Duodenal mucosa (tissue), 2 donors: Measurements from ENCODE around the gene DLG1.

Experiments used
- H3K27ac ChIP-seq: one replicate; pipeline ENCODE4 v1.7.0; 2013; ENCODE audit warnings: low read depth, low read length
- H3K27me3 ChIP-seq, 2 donors: one replicate each; pipeline ENCODE4 v1.7.0; 2013; ENCODE audit warnings: low read length in 2 of 2, control low read depth in 1 of 2; ENCODE audit not compliant: insufficient read depth in 2 of 2, control insufficient read depth in 1 of 2
- H3K36me3 ChIP-seq, 2 donors: one replicate each; pipeline ENCODE4 v1.7.0; 2013; ENCODE audit warnings: low read length in 2 of 2, control low read depth in 1 of 2; ENCODE audit not compliant: insufficient read depth in 2 of 2, control insufficient read depth in 1 of 2
- H3K4me1 ChIP-seq, 2 donors: one replicate each; pipeline ENCODE4 v1.7.0; 2013; ENCODE audit warnings: low read length in 2 of 2, control low read depth in 1 of 2; ENCODE audit not compliant: insufficient read depth in 2 of 2, control insufficient read depth in 1 of 2
- H3K4me3 ChIP-seq, 2 donors: one replicate each; pipeline ENCODE4 v1.7.0; 2013; ENCODE audit warnings: low read length in 2 of 2, low read depth in 1 of 2
- H3K9ac ChIP-seq, 2 donors: one replicate each; pipeline ENCODE4 v1.7.0; 2013; ENCODE audit warnings: low read length in 2 of 2, low read depth in 1 of 2
- H3K9me3 ChIP-seq, 2 donors: one replicate each; pipeline ENCODE4 v1.7.0; 2013; ENCODE audit warnings: low read length in 2 of 2, control low read depth in 1 of 2; ENCODE audit not compliant: control insufficient read depth in 1 of 2

Gene DLG1

GRCh38 chr3:197270558-197271317, 27.7 kb downstream of the DLG1 start:
- no peaks in the 10 kb centered on the region for H3K27me3 ChIP-seq
- no peak overlapping the region for H3K4me3 ChIP-seq
- H3K4me1 ChIP-seq: peaks cover 4 to 5% of the 10 kb centered on the region in 2 donors
- H3K9ac ChIP-seq: no peak overlapping the region
- H3K36me3 ChIP-seq: peaks cover 4 to 7% of the 10 kb centered on the region in 2 donors
- no peaks in the 10 kb centered on the region for H3K9me3 ChIP-seq
- H3K27ac ChIP-seq: no peak overlapping the region

DNA sequence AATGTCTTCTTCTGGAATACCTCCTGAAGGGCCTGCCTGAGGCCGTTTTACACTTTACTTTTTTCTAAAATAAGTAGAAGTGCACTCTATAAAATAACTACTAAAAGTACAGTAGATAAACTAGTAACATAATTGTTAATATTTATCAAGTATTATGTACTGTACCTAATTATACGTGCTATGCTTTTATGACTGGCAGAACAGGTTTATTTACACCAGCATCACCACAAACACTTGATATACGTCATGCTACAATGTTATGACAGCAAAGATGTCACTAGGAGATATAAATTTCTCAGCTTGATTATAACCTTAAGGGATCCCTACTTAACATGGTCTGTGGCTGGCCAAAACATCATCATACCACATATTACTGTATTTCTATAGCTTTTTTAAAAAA, 29.4 kb downstream of the DLG1 start:
- Histone ChIP-seq H3K4me3 (no peak overlapping the region), H3K9me3 (no peaks in the 10 kb centered on the region), H3K27ac (no peak overlapping the region), H3K27me3 (no peaks in the 10 kb centered on the region), H3K36me3 (peaks cover under 1 to 4% of the 10 kb centered on the region in 2 donors), H3K9ac (no peak overlapping the region), H3K4me1 (no peaks in the 10 kb centered on the region)

DNA sequence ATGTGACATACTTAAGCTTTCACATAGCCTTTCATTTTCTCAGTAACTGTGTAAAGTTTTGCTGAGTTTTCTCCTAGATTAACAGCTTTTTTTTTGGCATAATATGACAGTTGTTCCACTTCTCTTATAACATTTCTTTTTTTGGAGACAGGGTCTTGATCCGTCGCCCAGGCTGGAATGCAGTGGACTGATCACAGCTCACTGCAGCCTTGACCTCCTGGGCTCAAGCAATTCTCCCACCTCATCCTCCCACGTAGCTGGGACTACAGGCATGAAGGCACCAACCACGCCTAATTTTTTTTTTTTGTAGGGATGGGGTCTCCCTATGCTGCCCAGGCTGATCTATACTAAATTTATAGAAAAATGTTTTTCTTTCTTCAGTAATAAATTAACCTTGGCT, 30.1 kb downstream of the DLG1 start:
- no peak overlapping the region for H3K27ac ChIP-seq

DNA sequence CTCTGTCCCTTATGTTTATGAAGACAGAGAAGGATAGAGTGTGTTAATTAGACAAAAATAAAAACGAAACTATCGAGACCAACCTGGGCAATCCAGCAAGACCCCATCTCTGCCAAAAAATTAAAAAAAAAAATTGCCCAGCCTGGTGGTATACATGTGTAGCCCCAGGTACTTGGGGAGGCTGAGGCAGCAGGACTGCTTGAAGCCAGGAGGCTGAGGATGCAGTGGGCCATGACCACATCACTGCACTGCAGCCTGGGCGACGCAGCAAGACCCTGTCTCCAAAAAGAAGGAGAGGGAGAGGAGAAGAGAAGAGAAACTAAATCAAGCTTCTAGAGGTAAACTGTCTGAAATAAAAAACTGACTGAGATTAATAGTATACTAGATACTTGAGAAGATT, 32.1 kb downstream of the DLG1 start:
- Histone ChIP-seq H3K36me3 (peaks cover 0 to 4% of the 10 kb centered on the region in 2 donors), H3K4me1 (no peaks in the 10 kb centered on the region), H3K27me3 (no peaks in the 10 kb centered on the region), H3K9me3 (no peaks in the 10 kb centered on the region), H3K9ac (no peak overlapping the region), H3K27ac (no peak overlapping the region), H3K4me3 (no peak overlapping the region)

More for the DNA sequence above, 30.1 kb downstream of the DLG1 start:
- Histone ChIP-seq H3K4me3 (no peak overlapping the region), H3K9ac (no peak overlapping the region), H3K36me3 (peaks cover 0 to 4% of the 10 kb centered on the region in 2 donors), H3K9me3 (no peaks in the 10 kb centered on the region), H3K27me3 (no peaks in the 10 kb centered on the region), H3K4me1 (no peaks in the 10 kb centered on the region)

DNA sequence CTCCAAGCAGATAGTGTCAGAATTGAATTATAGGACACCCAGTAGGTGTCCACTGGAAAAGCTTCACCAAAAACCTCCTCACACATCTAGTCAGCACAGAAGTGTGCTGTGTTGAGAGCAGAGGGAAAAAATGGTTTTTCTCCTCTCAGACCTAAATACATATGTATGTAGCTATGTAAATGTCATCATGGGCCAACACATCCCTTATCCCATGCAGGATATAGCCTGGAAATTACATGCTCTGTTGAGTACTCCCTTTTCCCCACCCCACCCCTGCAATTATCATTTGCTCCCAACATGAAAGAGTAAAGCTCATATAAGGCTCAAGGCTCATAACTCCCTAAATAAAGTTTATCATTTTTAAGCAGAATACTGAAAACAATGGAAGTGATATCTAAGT, 35.7 kb downstream of the DLG1 start:
- H3K9ac ChIP-seq: no peak overlapping the region
- no peaks in the 10 kb centered on the region for H3K36me3 ChIP-seq
- no peak overlapping the region for H3K27ac ChIP-seq
- no peaks in the 10 kb centered on the region for H3K4me1 ChIP-seq
- H3K9me3 ChIP-seq: no peaks in the 10 kb centered on the region
- H3K27me3 ChIP-seq: no peaks in the 10 kb centered on the region
- no peak overlapping the region for H3K4me3 ChIP-seq

GRCh38 chr3:197261164-197261509, 37.3 kb downstream of the DLG1 start:
- H3K27ac ChIP-seq: no peak overlapping the region
- no peaks in the 10 kb centered on the region for H3K9me3 ChIP-seq
- no peak overlapping the region for H3K9ac ChIP-seq
- no peaks in the 10 kb centered on the region for H3K4me1 ChIP-seq
- no peaks in the 10 kb centered on the region for H3K36me3 ChIP-seq
- no peaks in the 10 kb centered on the region for H3K27me3 ChIP-seq
- no peak overlapping the region for H3K4me3 ChIP-seq

DNA sequence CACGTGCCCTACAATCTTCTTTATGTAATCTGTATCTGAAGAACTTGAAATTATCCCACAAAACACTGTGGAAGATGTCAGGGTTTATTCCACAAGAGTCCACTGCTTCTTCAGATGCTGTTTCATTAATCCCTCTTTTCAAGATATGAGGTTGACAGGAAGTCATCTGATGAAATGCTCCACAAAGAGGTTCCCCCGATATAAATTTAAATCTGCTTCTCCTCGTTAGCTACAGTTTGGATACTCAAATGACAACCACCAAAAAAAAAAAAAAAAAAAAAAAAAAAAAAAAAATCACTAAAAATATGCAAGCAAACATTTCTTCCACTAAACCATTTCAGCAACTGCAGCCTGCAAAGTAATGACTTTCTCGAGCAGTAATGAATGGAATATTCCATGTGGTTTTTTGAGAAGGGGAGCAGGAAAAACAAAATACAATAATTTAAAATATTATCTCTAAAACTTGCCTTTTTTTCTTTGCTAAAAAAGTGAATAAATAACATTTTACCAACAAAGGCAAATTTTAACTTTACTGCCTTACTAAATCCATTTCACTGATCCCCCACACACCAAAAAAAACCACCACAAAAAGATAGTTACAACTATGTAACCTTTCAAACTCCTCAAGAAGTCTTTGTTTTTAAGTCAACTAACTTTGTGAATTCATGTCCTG, 37.8 kb downstream of the DLG1 start:
- no peak overlapping the region for H3K27ac ChIP-seq
- H3K4me3 ChIP-seq: no peak overlapping the region
- H3K36me3 ChIP-seq: no peaks in the 10 kb centered on the region
- H3K9me3 ChIP-seq: no peaks in the 10 kb centered on the region
- H3K4me1 ChIP-seq: no peaks in the 10 kb centered on the region
- no peaks in the 10 kb centered on the region for H3K27me3 ChIP-seq
- no peak overlapping the region for H3K9ac ChIP-seq

DNA sequence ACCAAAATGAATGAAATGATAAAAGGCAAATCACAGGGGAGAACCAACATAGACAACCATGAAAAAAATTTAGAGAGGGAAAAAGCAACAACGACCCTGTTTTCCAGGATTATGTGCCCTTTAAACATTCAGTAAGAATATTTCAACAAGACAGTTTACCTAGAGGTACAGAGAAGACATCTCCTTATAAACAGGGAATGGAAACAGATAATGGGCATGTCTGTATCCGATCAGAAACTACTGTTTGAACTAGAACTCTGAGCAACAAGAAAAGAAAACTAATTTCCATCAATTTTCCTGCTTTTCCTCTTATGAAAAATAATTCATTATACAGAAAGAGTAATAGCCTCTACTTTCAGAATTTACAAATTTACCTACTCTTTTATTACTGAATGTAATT, 39.3 kb downstream of the DLG1 start:
- H3K36me3 ChIP-seq: no peaks in the 10 kb centered on the region
- H3K4me1 ChIP-seq: no peaks in the 10 kb centered on the region
- H3K9me3 ChIP-seq: no peaks in the 10 kb centered on the region
- no peak overlapping the region for H3K4me3 ChIP-seq
- no peak overlapping the region for H3K27ac ChIP-seq
- H3K27me3 ChIP-seq: no peaks in the 10 kb centered on the region
- H3K9ac ChIP-seq: no peak overlapping the region

DNA sequence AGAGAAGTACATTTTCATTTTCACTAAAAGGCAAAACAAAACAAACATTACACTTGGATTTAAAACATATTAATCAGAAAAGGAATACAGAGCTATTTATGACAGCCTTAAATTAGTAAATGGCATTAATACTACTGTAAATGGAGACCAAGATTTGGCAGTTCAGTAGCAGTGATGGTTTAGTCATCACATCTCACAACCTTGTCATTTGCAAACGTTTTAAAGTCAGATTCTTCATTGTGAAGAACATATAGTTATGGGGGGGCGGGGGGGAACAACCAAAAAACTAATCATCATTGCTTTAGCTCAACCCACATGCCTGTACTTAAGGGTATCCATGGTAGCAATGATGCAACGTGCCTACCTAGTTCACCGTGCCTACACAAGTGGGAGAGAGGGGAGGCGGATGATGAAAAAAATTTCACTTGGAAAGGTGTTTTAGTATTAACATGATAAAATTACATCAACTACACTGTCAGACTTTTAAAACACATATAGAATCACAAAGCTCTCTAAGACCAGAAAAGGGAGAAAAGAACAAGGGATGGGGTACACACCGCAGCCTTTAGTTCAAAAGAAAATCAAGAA, 40.1 kb downstream of the DLG1 start:
- Histone ChIP-seq H3K27me3 (no peaks in the 10 kb centered on the region), H3K4me3 (no peak overlapping the region), H3K9me3 (no peaks in the 10 kb centered on the region), H3K4me1 (no peaks in the 10 kb centered on the region), H3K36me3 (no peaks in the 10 kb centered on the region), H3K9ac (no peak overlapping the region), H3K27ac (no peak overlapping the region)

DNA sequence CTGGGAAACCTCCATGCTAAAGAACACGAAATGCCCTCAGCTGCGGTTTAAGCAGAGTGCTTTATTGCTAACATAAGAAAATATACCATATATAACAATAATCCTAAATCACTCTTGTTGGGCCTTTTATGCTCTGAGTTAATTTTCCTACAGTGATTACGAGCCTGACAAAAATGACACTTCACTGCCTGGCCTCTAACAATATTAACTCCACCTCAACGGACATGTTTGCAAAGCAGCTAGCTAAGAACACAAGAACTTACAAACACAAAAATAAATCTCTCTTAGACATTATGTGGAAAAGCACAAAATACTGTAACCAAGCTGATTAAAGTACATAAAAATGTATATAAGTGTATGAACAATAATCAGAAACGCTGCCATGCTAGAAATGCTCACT, 40.7 kb downstream of the DLG1 start:
- Histone ChIP-seq H3K4me1 (no peaks in the 10 kb centered on the region), H3K9ac (no peak overlapping the region), H3K36me3 (no peaks in the 10 kb centered on the region), H3K27me3 (no peaks in the 10 kb centered on the region), H3K9me3 (no peaks in the 10 kb centered on the region), H3K4me3 (no peak overlapping the region), H3K27ac (no peak overlapping the region)
